KOPT-K1 (cell line): ENCODE data around the gene SEC16B.

Experiments used
- H3K27ac ChIP-seq: fragments of 200-600 bp; sonication (generic); 2 replicates; pipeline ENCODE4 v1.5.1; 2016; ENCODE audit warnings: antibody characterized with exemption, mild to moderate bottlenecking, low read depth, low read length; ENCODE audit not compliant: poor library complexity, severe bottlenecking
- H3K36me3 ChIP-seq: fragments of 200-600 bp; sonication (generic); 2 replicates; pipeline ENCODE4 v1.5.1; 2017; ENCODE audit warnings: antibody characterized with exemption, mild to moderate bottlenecking, low read length, moderate library complexity; ENCODE audit not compliant: insufficient read depth
- H3K9me3 ChIP-seq: fragments of 200-600 bp; sonication (generic); 2 replicates; pipeline ENCODE4 v1.5.1; 2017; ENCODE audit warnings: antibody characterized with exemption, low read length, mild to moderate bottlenecking; ENCODE audit not compliant: insufficient read depth, poor library complexity, severe bottlenecking

SEC16B gene

DNA sequence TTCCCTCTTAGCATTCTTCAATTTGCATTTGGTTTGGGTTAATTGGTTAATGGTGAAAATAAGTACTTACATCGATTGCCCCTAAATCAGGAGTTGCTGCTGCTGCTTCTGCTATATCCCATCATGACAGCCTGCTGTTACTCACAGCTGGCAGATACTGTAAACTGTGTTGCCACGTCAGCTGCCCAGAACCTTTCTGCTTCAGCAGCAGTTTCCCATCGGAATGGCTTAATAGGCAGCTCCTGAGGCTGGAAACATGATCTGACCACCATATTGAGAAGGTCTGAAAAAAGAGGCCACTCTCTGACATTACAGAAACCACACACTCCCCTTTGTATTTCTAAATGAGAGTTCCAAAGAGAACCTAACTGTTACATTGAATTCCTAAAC is 14.3 kb upstream of the SEC16B start:
- Histone ChIP-seq H3K36me3 (no peaks in the 10 kb centered on the region), H3K27ac (no peak overlapping the region)

DNA sequence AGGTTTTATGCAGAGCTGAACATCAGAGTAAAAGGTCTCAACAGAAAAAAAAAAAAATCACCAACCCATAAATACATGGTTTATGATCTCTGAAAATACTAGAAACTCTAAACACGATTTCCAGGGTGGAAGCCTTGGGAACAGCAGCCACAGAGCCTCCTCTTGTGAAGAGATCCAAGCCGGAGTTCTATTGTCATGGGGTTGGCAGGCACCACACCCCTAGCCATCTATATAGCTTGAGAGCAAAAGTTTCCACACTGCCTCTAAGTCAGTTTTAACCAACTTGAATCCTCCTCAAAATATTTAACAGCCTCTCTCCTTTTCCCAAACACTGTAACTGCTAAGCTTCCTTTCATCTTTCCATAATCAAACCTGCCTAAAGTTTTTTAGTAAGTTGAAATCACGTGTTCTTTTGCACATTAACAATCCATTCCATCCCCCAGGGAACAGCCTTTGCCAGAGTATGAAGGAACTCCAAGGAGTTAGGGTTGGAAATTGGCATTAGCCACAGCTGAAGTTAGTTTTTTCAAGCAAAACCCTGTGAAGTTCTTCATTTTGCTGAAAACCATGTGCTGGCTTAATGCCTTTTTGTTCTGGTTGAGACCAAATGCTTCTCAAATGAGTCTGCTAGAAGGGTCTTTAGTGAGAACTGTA is 13.8 kb upstream of the SEC16B start:
- Histone ChIP-seq H3K36me3 (no peaks in the 10 kb centered on the region), H3K27ac (no peak overlapping the region), H3K9me3 (no peaks in the 10 kb centered on the region)

More for the DNA sequence above, 14.3 kb upstream of the SEC16B start:
- no peaks in the 10 kb centered on the region for H3K9me3 ChIP-seq

DNA sequence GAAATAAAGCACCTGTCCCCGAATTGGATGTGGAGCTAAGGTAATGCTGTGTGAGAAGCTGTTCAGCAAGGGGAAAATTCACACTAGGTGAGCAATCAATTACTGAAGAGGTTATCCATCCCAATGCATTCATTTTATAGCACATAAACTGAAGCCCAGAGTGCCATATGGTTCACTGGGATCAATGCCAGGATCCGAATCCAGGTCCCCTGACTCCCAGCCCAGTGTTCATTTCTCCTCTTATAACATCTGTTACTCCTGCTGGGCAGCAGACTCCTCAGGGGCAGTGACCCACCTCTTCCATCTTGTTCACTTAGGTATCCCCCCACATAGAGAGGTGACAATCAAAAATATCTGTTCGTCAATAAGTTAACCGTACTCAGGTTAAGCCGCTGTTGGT is 13.2 kb upstream of the SEC16B start:
- H3K9me3 ChIP-seq: no peaks in the 10 kb centered on the region
- H3K27ac ChIP-seq: no peak overlapping the region
- H3K36me3 ChIP-seq: no peaks in the 10 kb centered on the region

DNA sequence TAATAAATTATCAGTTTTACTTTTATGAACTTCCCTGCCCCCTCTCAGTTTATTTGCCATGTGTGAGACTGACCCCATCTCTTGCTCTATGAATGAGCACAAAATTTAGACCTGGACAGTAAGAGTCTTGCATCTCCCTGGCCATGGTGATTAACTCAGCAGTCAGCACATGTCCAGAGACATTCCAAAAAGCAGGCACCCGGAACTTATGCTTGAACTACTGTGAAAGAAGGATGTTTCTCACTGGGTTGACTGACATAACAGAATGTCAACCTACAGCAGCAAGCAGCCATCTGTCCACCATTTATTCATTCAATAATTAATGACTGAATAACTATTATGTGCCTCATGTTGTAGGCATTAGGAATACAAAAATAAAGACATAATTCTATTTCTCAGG is 11.3 kb upstream of the SEC16B start:
- H3K27ac ChIP-seq: no peak overlapping the region
- no peaks in the 10 kb centered on the region for H3K9me3 ChIP-seq
- no peaks in the 10 kb centered on the region for H3K36me3 ChIP-seq

DNA sequence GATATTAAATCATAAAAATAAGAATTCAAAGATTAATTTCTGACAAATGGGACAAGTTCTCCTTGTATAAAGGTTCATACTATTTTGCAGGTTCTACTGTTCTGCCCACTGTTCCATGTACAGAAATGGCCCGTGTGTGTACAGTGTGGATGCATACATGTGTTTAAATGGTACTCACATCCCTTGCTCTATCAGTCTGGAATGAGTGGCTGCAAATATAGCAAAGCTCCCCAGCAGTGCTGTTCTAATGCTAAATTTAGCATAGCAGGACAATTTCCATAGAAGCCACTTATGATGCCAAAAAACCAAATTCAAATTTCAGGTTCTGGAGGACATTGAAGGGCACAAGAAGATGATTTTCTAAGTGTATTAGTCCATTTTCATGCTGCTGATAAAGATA is 9.4 kb upstream of the SEC16B start:
- Histone ChIP-seq H3K27ac (no peak overlapping the region), H3K36me3 (no peaks in the 10 kb centered on the region), H3K9me3 (no peaks in the 10 kb centered on the region)

DNA sequence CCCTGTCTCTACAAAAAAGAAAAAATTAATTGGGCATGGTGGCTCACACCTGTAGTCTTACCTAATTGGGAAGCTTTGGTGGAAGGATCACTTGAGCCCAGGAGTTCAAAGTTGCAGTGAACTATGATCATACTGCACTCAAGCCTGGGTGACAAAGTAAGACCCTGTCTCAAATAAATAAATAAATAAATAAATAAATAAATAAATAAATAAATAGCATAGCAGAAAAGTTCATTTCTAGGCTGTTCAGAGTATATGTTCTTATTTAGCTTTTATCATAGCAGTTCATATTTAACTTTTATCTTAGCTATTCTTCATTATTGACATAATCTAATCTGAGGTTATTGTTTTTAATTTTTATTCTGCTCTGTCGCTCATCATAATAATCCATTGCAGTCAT is 8.7 kb upstream of the SEC16B start:
- Histone ChIP-seq H3K36me3 (no peaks in the 10 kb centered on the region), H3K9me3 (no peaks in the 10 kb centered on the region), H3K27ac (no peak overlapping the region)

DNA sequence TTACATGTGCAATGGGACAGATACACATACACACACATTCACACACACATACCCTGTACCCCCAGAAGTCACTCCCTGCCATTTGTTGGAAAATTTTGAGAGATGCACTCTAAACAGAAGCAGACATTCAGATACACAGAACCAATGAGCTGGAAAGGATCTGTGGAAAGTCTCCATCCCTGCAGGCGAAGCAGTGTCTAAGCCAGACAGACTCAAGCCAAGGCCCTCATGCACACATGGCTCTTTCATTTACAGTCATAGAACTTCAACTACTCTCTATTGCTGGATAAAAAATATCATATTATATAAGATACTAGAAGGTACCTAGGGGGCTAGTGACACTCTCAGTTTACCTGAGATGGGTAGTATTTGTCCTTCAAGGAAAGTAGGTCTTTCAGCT is 7.3 kb upstream of the SEC16B start:
- Histone ChIP-seq H3K36me3 (no peaks in the 10 kb centered on the region), H3K9me3 (no peaks in the 10 kb centered on the region), H3K27ac (no peak overlapping the region)

DNA sequence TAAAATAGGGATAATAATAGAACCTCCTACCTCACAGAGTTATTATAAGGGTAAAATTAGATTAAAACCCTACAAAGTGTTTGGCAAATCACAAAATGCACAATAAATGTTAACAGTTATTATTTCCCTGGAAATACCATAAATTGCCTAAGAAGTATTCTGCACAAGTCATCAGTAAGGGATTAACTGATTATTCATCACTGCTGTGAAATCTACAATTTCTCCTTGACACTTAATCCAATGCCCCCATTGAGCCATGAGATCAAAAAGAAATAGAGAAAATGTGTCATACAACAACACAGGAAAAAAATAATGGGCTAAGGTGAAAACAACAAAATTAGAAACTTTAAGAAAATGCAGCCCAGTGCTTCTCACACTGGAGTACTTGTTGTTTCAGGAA is 6.7 kb upstream of the SEC16B start:
- H3K36me3 ChIP-seq: no peaks in the 10 kb centered on the region
- H3K9me3 ChIP-seq: no peaks in the 10 kb centered on the region
- no peak overlapping the region for H3K27ac ChIP-seq

DNA sequence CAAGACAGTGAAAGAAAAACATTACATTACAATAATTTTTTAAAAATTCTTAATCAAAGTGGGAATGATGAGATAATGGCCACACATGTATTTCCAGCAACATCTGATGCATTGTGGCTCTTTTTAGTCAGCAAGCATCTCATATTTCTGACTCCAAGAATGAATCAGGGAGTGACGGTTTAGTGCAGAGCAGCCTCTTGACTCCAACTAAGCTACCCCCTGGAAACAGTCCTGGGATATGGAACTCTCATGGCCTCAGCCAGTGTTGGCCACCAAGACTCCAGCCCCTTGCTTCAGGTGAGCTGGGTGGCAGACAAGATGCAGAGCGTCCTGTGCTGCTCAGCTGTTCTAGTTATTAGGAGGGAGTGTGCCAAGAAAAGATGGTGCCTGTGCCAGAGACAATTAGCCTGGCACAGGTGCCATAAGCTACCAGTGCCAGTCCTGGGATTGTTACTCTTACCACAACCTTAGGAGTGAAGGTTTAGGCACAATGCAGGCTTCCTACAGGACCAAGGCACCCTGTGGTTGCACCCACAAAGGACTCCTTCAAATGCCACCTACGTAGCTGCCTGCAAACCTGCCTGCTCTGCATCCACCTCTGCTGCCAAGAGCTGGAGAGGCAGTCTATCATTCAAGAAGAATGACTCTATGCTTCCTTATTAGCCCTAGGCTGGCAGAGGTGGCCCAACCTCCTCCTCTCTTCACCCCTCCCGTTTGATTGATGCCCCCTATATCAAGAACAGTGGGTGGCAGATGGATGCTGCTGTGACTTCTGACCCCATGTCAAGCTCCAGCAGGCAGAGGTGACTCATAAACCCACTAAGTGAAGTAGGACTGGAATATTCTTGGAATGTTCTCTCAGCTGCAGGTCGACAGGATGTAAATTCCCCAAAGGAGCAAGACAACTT is 6.0 kb upstream of the SEC16B start:
- H3K27ac ChIP-seq: no peak overlapping the region
- no peaks in the 10 kb centered on the region for H3K36me3 ChIP-seq
- H3K9me3 ChIP-seq: no peaks in the 10 kb centered on the region

DNA sequence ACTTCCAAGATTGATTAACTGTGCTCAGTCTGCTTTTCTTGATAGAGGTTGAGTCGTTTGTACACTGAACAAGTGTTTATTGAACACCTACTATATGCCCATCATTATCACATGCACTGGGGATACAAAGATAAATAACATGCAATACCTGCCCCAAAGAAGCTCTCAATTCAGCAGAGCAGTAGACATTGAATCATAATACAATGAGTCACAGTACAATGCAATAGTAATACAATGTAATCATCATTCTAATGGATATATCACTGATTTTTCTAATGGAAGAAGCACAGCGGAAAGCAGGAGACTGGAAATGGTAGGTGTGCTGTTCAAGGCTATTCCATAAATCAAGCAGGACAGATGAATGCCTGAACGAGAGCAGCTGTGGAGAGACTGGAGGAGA is 3.7 kb upstream of the SEC16B start:
- H3K27ac ChIP-seq: no peak overlapping the region
- H3K9me3 ChIP-seq: no peaks in the 10 kb centered on the region
- no peaks in the 10 kb centered on the region for H3K36me3 ChIP-seq

DNA sequence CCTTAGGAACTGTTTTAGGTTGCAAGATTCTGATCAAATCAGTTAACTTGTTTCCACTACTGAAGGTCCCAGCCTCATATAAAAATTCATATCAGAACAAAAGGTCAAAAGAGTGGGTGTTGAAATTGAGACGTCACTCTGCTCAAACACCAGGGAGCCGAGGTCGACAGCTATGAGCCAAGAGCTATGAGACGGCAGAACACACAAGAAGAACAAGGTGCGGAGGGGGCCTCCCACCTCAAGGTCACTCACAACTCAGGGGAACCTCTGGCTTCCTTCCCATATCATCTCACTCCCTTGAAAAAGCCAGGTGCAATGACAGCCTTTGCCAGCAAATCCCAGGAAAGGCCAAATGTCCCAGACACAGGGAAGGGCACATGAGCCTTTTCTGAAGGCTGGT is 749 bp downstream of the SEC16B start:
- Histone ChIP-seq H3K9me3 (no peaks in the 10 kb centered on the region), H3K36me3 (no peaks in the 10 kb centered on the region), H3K27ac (no peak overlapping the region)

DNA sequence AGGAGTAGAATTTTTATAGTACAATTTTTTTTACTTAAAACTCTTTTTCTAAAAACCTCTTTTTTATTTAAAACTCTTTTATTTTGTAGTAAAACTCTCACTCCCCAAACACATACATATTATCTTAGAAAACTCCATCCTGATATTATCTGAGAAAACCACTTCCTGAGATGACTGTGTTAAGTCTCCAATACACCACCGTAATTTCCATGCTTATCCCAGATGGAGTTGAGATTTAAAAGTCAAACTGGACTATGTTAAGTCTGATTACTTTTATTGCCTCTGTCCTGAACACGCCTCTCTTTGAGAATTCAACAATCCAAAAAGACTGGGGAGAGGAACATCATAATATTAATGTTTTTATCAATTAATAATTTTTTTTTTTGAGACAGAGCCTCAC is 3.7 kb downstream of the SEC16B start:
- H3K9me3 ChIP-seq: no peaks in the 10 kb centered on the region
- H3K36me3 ChIP-seq: no peaks in the 10 kb centered on the region
- no peak overlapping the region for H3K27ac ChIP-seq

DNA sequence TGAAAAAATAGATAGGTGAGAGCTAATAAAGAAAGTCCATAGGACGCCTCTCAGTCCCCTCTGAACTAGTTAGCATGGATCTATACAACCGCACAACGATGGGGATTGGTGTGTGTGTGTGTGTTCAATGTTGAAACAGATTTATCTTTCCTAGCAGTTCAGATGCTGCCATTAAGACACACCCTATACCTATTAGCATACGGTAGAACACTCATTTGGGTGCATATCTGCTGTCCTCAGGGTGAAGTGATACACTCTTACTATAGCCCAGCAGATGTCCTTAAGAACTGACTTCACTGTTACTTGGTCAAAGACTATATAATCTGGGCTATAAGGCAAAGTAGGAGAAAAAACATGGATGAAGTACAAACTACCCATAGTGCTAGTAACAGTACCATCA is 4.6 kb downstream of the SEC16B start:
- H3K36me3 ChIP-seq: no peaks in the 10 kb centered on the region
- H3K9me3 ChIP-seq: no peaks in the 10 kb centered on the region
- H3K27ac ChIP-seq: no peak overlapping the region

DNA sequence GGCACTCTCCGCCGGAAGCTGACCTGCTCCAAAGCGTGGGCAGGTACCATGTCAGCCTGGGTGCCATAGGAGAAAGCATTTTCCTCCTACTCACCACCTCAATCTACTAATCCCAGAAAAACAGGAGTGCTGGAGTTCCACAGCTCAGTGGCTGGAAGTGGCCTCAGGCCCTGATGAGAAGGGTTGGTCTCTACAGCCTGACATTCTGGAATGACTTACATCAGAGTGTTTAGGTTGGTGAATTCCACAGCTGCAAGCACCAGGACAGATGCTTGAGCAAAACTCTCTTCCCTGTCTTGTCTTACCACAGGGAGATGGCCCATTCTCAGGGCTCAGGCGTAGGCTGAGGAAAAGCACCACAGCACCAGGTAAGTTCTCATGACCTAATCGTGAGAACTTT is 5.5 kb downstream of the SEC16B start:
- H3K27ac ChIP-seq: no peak overlapping the region
- no peaks in the 10 kb centered on the region for H3K9me3 ChIP-seq
- no peaks in the 10 kb centered on the region for H3K36me3 ChIP-seq

DNA sequence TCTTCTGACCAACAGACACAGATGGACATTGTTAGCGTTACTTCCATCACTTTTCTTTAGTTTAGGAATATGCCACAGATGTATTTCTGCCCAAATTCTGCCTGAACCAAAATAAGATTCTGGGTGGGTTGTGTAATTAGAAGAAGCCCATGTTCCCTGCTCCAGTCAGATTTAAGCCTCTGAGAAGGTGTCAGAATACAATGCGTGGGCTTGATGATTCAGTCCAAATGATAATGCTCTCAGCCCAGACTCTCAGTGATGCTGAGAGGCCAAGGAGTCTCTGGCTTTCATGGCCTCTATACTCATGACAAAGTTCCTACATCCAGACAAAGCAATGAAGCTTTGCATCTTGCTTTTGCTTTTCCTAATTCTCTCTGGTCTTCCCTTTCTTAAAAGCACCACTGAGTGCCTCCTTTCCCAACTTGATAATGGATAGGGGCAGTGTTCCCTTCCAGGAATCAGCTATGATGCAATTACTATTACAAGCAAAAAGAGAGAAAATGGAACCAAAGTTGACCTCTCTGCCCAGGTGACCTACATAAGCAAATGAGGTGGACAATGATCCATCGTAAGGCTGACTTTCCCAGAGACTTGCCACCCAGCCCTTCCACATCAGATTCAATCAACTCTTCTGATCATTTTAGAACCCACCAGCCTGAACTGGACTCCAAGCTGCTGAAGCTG is 8.8 kb downstream of the SEC16B start:
- Histone ChIP-seq H3K27ac (no peak overlapping the region), H3K9me3 (no peaks in the 10 kb centered on the region), H3K36me3 (no peaks in the 10 kb centered on the region)
